OCI-LY3 (cell line): ENCODE measurements around the gene MAP7D3.
"Not testable (repeated sequence)": the region's sequence is repeated elsewhere in the genome, so short reads cannot be mapped to it uniquely, and the experiment has no call there.

Experiments
- H2AFZ ChIP-seq: fragments of 200-600, 300-600 bp; shearing (Covaris generic); 2 replicates; pipeline ENCODE4 v1.6.0; 2014; ENCODE audit warnings: antibody characterized with exemption, low read depth, low read length
- H3K27ac ChIP-seq: fragments of 200-600, 300-600 bp; sonication (generic); 2 replicates; pipeline ENCODE4 v1.5.1; 2014; ENCODE audit warnings: mild to moderate bottlenecking, low read length, moderate library complexity, mixed read lengths
- H3K27me3 ChIP-seq: fragments of 200-600, 300-600 bp; sonication (generic); 2 replicates; pipeline ENCODE4 v1.6.1; 2014; ENCODE audit warnings: low read depth, low read length, mixed read lengths
- H3K36me3 ChIP-seq: fragments of 200-600, 300-600 bp; sonication (generic); replicated peaks from 2 replicates; pipeline ENCODE3; 2014; ENCODE audit warnings: low read depth, low read length, mixed read lengths
- H3K4me1 ChIP-seq: fragments of 300-600, 200-600 bp; sonication (generic); 2 replicates; pipeline ENCODE4 v1.6.1; 2014; ENCODE audit warnings: low read length, mixed read lengths
- H3K4me2 ChIP-seq: fragments of 200-600, 300-600 bp; sonication (generic); 2 replicates; pipeline ENCODE4 v1.6.1; 2014; ENCODE audit warnings: low read length, mixed read lengths
- H3K4me3 ChIP-seq: fragments of 300-600, 200-600 bp; sonication (generic); 2 replicates; pipeline ENCODE4 v1.5.1; 2014; ENCODE audit warnings: antibody characterized with exemption, mild to moderate bottlenecking, low read length, moderate library complexity
- H3K79me2 ChIP-seq: fragments of 300-600, 200-600 bp; shearing (Covaris generic); 2 replicates; pipeline ENCODE4 v1.6.1; 2014; ENCODE audit warnings: mild to moderate bottlenecking, low read length, mixed read lengths
- H3K9ac ChIP-seq: fragments of 300-600, 200-600 bp; shearing (Covaris generic); 2 replicates; pipeline ENCODE4 v1.6.0; 2014; ENCODE audit warnings: mild to moderate bottlenecking, low read length, moderate library complexity
- H3K9me3 ChIP-seq: fragments of 200-600, 300-600 bp; shearing (Covaris generic); 2 replicates; pipeline ENCODE4 v1.6.1; 2014; ENCODE audit warnings: low read length, mixed read lengths; ENCODE audit not compliant: insufficient read depth
- H4K20me1 ChIP-seq: fragments of 200-600, 300-600 bp; sonication (generic); 2 replicates; pipeline ENCODE4 v1.6.1; 2016; ENCODE audit warnings: low read length, mixed read lengths; ENCODE audit not compliant: insufficient read depth
- EZH2phosphoT487 ChIP-seq: fragments of 200-600 bp; shearing (Covaris generic); IDR thresholded peaks from 2 replicates; pipeline ENCODE4 v1.6.1; 2018; ENCODE audit warnings: antibody characterized with exemption, mixed run types, low read depth
- TF ChIP-seq, protein P1 (sequence below): fragments of 200-600, 300-600 bp; sonication (generic); IDR thresholded peaks from 2 replicates; pipeline ENCODE4 v1.5.1; 2014; ENCODE audit warnings: antibody characterized with exemption, low read length, low read depth

MAP7D3 gene

DNA sequence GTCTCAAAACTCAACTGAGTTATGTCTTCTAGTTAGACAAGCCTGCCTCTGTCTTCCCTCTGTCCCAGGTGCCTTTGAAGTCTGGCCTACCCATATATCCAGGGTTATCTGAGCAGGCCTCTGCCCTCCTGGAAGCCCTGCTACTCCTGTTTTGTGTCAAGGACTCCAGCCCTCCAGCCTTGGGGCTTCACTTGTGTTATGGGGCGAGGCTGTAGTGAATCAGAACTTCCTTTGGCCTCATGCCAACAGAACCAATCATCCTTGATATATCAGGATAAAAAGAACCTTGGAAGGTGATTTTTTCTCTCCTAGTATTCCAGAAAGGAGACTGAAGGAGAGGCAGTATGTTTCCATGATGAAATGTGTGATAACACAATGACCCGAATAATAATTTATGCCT lies 40.6 kb upstream of the MAP7D3 start:
- no peak overlapping the region for H3K9ac ChIP-seq
- H3K27me3 ChIP-seq = no peaks in the 10 kb centered on the region
- H4K20me1 ChIP-seq = no peaks in the 10 kb centered on the region
- no peaks in the 10 kb centered on the region for H3K79me2 ChIP-seq
- no peaks in the 10 kb centered on the region for H3K9me3 ChIP-seq
- no peaks in the 10 kb centered on the region for H3K36me3 ChIP-seq
- H2AFZ ChIP-seq = no peak overlapping the region
- TF ChIP-seq, protein P1, sequence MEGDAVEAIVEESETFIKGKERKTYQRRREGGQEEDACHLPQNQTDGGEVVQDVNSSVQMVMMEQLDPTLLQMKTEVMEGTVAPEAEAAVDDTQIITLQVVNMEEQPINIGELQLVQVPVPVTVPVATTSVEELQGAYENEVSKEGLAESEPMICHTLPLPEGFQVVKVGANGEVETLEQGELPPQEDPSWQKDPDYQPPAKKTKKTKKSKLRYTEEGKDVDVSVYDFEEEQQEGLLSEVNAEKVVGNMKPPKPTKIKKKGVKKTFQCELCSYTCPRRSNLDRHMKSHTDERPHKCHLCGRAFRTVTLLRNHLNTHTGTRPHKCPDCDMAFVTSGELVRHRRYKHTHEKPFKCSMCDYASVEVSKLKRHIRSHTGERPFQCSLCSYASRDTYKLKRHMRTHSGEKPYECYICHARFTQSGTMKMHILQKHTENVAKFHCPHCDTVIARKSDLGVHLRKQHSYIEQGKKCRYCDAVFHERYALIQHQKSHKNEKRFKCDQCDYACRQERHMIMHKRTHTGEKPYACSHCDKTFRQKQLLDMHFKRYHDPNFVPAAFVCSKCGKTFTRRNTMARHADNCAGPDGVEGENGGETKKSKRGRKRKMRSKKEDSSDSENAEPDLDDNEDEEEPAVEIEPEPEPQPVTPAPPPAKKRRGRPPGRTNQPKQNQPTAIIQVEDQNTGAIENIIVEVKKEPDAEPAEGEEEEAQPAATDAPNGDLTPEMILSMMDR = no peak
- TF ChIP-seq EZH2phosphoT487 = no peak
- no peaks in the 10 kb centered on the region for H3K4me1 ChIP-seq
- no peak overlapping the region for H3K4me2 ChIP-seq
- no peak overlapping the region for H3K27ac ChIP-seq
- H3K4me3 ChIP-seq = no peak overlapping the region

DNA sequence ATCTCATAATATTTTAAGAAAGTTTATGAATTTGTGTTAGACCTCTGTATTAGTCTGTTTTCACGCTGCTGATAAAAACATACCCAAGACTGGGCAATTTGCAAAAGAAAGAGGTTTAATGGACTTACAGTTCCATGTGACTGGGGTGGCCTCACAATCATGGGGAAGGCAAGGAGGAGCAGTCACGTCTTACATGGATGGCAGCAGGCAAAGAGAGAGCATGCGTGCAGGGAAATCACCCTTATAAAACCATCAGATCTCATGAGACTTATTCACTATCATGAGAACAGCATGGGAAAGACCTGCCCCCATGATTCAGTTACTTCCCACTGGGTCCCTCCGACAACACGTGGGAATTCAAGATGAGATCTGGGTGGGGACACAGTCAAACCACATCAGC lies 35.2 kb upstream of the MAP7D3 start:
- not testable (repeated sequence) for H4K20me1 ChIP-seq, H3K27ac ChIP-seq, H3K4me1 ChIP-seq, H3K27me3 ChIP-seq, H2AFZ ChIP-seq, H3K9me3 ChIP-seq, H3K36me3 ChIP-seq, H3K79me2 ChIP-seq, H3K4me2 ChIP-seq, H3K4me3 ChIP-seq, H3K9ac ChIP-seq

DNA sequence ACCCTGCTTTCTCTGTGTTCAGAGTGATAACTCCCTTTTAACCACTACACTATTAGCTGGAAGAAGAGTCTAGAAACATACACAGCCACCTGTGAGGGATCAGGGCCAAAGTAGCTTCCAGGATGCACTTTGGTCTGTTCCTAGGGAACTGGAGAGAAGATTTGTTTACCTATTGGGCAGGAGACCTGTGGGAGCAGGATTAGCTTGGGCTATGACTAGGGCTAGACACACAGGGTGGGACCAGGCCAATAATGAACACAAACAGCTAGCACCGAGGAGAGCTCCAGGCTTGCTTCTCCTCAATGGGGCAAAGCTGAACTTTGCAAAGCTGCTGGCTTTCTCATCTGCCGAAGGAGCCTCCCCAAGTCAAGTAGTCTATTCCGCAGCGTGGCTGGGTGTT lies 24.4 kb upstream of the MAP7D3 start:
- H3K4me1 ChIP-seq = peaks cover 7% of the 10 kb centered on the region
- no peak overlapping the region for H2AFZ ChIP-seq
- H3K4me2 ChIP-seq = no peak overlapping the region
- H3K9me3 ChIP-seq = no peaks in the 10 kb centered on the region
- no peaks in the 10 kb centered on the region for H3K36me3 ChIP-seq
- no peak overlapping the region for H3K9ac ChIP-seq
- no peaks in the 10 kb centered on the region for H4K20me1 ChIP-seq
- no peaks in the 10 kb centered on the region for H3K79me2 ChIP-seq
- TF ChIP-seq, protein P1 = no peak
- TF ChIP-seq EZH2phosphoT487 = no peak
- H3K4me3 ChIP-seq = no peak overlapping the region
- no peaks in the 10 kb centered on the region for H3K27me3 ChIP-seq
- H3K27ac ChIP-seq = no peak overlapping the region

DNA sequence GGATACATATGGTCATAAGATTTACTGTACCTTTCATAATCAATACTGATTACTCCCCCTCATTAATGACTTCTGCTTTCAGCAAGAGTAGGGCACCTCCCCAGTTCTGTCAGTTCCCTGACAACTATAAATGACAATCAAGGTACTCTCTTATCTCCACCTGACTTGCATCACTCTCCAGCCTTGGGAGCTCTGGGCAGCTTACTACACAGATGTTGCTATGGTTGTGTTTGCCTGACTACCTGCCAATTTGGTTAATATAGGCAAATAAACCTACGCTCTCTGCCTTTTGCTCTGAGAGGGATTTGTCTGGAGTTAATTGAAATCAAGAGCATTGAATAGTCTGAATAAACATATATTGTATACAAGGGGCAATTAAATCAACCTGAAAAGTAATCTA lies 22.8 kb upstream of the MAP7D3 start:
- Histone ChIP-seq H3K9ac (no peak overlapping the region), H3K9me3 (no peaks in the 10 kb centered on the region), H2AFZ (no peak overlapping the region), H3K79me2 (no peaks in the 10 kb centered on the region), H3K4me1 (peaks cover 7% of the 10 kb centered on the region), H3K4me3 (no peak overlapping the region), H3K27me3 (no peaks in the 10 kb centered on the region), H3K36me3 (no peaks in the 10 kb centered on the region), H3K4me2 (no peak overlapping the region), H4K20me1 (no peaks in the 10 kb centered on the region), H3K27ac (no peak overlapping the region)
- TF ChIP-seq, protein P1 = no peak
- no peak for TF ChIP-seq EZH2phosphoT487

DNA sequence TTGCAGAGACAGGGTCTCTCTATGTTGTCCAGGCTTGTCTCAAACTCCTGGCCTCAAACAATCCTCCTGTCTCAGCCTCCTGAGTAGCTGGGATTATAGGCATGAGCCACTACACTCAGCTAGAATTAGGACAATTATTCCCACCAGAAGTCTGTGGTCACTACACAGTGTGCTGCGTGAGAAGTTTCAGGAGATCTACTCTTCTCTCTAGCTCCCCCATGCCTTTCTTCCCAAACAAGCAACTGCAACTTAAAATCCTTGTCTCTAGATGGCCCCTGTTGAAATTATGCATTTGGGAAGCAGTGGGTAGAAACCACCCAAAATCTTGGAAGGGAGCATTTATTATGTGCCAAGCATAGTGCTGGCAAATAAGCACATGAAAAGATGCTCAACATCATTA lies 21.1 kb upstream of the MAP7D3 start:
- H3K27ac ChIP-seq = no peak overlapping the region
- H3K9me3 ChIP-seq = no peaks in the 10 kb centered on the region
- H3K79me2 ChIP-seq = no peaks in the 10 kb centered on the region
- no peak overlapping the region for H3K9ac ChIP-seq
- no peak overlapping the region for H2AFZ ChIP-seq
- no peak overlapping the region for H3K4me2 ChIP-seq
- no peaks in the 10 kb centered on the region for H4K20me1 ChIP-seq
- no peak overlapping the region for H3K4me3 ChIP-seq
- no peaks in the 10 kb centered on the region for H3K36me3 ChIP-seq
- TF ChIP-seq EZH2phosphoT487 = no peak
- TF ChIP-seq, protein P1 = no peak
- H3K4me1 ChIP-seq = peaks cover 7% of the 10 kb centered on the region
- H3K27me3 ChIP-seq = no peaks in the 10 kb centered on the region
